D721Med (cell line): ENCODE results near the gene TNFRSF1B.

Source experiments
- DNase-seq: peaks from one replicate; pipeline ENCODE4 v3.0.0; 2011; ENCODE audit warnings: low spot score; ENCODE audit not compliant: insufficient read length
- FAIRE-seq: peaks from 2 replicates; lab custom pipeline; 2011; peaks lifted over from hg19 to GRCh38; lab: Jason Lieb, UNC
- CTCF ChIP-seq: IDR thresholded peaks from 2 replicates; pipeline ENCODE4 v1.5.1; 2012; ENCODE audit warnings: mild to moderate bottlenecking, control low read depth; ENCODE audit not compliant: insufficient read depth; ENCODE audit errors: missing control alignments

Gene TNFRSF1B

GRCh38 chr1:12166834-12167492 lies at the start of gene TNFRSF1B:
TSS of gene TNFRSF1B (plus strand) at chr1:12166991. CDS start at chr1:12167092, 101 bp downstream.
- no peak for TF ChIP-seq CTCF
- no peak for FAIRE-seq
- DNase-seq, result no peak

- FAIRE-seq, result no peak
- no peak for TF ChIP-seq CTCF
- no peak for DNase-seq
Measured at GRCh38 chr1:12121212-12122003, 45.4 kb upstream of the TNFRSF1B start.

DNA sequence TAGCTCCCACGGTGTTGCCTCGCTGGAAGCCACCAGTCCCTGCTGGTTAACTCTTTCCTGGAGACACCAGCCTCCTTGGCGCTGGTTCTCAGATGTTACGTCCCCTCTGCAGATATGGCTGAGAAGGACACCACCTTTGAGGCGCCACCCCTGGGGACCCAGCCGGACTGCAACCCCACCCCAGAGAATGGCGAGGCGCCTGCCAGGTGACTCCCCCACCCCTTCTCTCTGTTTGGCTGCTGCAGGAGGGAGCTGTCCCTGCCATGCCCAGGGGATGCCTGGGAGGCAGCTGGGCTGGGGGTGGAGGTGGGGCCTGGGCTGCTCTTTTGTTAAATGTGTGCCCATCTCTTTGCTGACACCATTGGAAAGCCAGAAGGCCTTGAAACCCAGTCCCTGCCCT lies 43.6 kb upstream of the TNFRSF1B start:
- DNase-seq (no peak), FAIRE-seq (no peak)
- TF ChIP-seq CTCF, result no peak

DNA sequence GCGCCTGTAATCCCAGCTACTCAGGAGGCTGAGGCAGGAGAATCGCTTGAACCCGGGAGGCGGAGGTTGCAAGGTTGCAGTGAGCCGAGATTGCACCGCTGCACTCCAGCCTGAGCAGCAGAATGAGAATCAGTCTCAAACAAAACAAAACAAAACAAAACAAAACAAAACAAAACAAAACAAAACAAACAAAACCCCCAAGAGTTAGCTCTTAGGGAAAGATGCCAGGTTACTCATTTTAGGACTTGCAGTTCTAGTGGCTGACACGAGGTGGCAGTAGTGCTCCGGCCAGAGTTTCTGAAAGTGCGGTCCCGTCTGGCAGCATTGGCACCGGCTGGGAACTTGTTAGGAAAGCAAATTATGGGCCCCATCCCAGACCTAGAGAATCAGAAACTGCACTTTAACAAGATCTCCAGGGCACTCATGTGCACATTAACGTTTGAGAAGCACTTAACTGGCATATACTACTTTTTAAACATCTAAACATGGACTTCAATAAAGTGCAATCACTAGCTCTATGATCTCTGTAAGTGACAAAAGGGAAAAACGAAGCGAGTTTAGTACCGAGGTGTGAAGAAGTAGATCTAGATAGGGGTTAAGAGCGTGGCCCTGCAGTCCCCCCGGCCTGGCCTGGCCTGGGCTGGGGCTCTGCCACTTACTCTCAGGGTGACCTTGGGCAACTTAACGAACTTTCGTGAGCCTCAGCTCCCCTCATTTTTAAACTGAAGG lies 41.9 kb upstream of the TNFRSF1B start:
- peak; percentile 95 for TF ChIP-seq CTCF
- FAIRE-seq (no peak), DNase-seq (no peak)

GRCh38 chr1:12125422-12126355 lies 41.1 kb upstream of the TNFRSF1B start:
- FAIRE-seq (no peak), DNase-seq (no peak)
- TF ChIP-seq CTCF, result no peak

- no peak for TF ChIP-seq CTCF
- FAIRE-seq (no peak), DNase-seq (no peak)
Measured at GRCh38 chr1:12126781-12127180, 40.0 kb upstream of the TNFRSF1B start.
